Body of pancreas (tissue), 4 donors: ENCODE data around the gene CHRND. TPM values are rescaled to one million over a fixed set of nuclear protein-coding genes. Genes with fewer than 3 reads are reported as not detected.
"Not testable (repeated sequence)": the region's sequence is repeated elsewhere in the genome, so short reads cannot be mapped to it uniquely, and the experiment has no call there.

Experiments used
- ATAC-seq: fragments of 150-250 bp; one replicate; pipeline ENCODE4 v1.9.1; 2016
- DNase-seq, 4 donors: peaks; one replicate each; pipeline ENCODE4 v3.0.0-alpha.2; 2019
- H3K27ac ChIP-seq, 4 donors: fragments of 200-600 bp; sonication (generic); 1 replicate in 3 of 4; 2 replicates in 1 of 4; pipeline versions ENCODE4 v1.5.1 to v1.6.1; 2016 to 2019; ENCODE audit warnings: mild to moderate bottlenecking in 1 of 4, mixed read lengths in 1 of 4, moderate library complexity in 1 of 4
- H3K27me3 ChIP-seq, 2 donors: fragments of 200-600 bp; sonication (generic); one replicate each; pipeline ENCODE4 v1.6.0; 2016; ENCODE audit warnings: mild to moderate bottlenecking in 1 of 2
- H3K36me3 ChIP-seq, 2 donors: fragments of 200-600 bp; sonication (generic); replicated peaks in 1 of 2; 2 replicates each; pipeline ENCODE4 v1.5.1; 2016; ENCODE audit warnings: low read depth in 2 of 2; ENCODE audit not compliant: insufficient read depth in 1 of 2
- H3K4me1 ChIP-seq: fragments of 200-600 bp; sonication (generic); one replicate; pipeline ENCODE4 v1.6.0; 2016
- H3K4me3 ChIP-seq, 2 donors: fragments of 200-600 bp; sonication (generic); 1 replicate in 1 of 2; 2 replicates in 1 of 2; pipeline ENCODE4 v1.5.1; 2016 to 2019
- H3K9me3 ChIP-seq, 3 donors: fragments of 200-600 bp; sonication (generic); 1 replicate in 2 of 3; 2 replicates in 1 of 3; pipeline ENCODE4 v1.5.1; 2016
- POLR2A ChIP-seq, 3 donors: fragments of 450-650 bp; IDR thresholded peaks; one replicate each; pipeline ENCODE4 v1.6.1; 2016; ENCODE audit warnings: antibody characterized with exemption in 3 of 3, mild to moderate bottlenecking in 2 of 3
- WGBS, 2 donors: methylation state at CpG; one replicate each; pipeline ENCODE4 v1.1.5; 2017; 5-methylcytosine and 5-hydroxymethylcytosine counted together
- intact Hi-C: fragments of 100-400 bp; cut with DNase I; formaldehyde crosslinking; loops from one replicate; pipeline ENCODE4 v1.15.1; 2023
- total RNA-seq, 2 donors: library from RNA; depleted of rRNA; stranded (reverse); fragments of >200 nt; gene quantifications; one replicate each; pipeline ENCODE4 v1.1.0, GENCODE V29; 2016
- TF ChIP-seq, protein P1 (sequence below), 7 experiments: fragments of 450-650 bp in 4 of 7; fragments of 200-600 bp in 3 of 7; sonication (generic) in 3 of 7; IDR thresholded peaks; one replicate each; pipeline ENCODE4 v1.5.1; 2016 to 2019; ENCODE audit warnings: antibody characterized with exemption in 7 of 7

The CHRND gene
- total RNA-seq, 2 donors from 2014 or later: not detected

DNA sequence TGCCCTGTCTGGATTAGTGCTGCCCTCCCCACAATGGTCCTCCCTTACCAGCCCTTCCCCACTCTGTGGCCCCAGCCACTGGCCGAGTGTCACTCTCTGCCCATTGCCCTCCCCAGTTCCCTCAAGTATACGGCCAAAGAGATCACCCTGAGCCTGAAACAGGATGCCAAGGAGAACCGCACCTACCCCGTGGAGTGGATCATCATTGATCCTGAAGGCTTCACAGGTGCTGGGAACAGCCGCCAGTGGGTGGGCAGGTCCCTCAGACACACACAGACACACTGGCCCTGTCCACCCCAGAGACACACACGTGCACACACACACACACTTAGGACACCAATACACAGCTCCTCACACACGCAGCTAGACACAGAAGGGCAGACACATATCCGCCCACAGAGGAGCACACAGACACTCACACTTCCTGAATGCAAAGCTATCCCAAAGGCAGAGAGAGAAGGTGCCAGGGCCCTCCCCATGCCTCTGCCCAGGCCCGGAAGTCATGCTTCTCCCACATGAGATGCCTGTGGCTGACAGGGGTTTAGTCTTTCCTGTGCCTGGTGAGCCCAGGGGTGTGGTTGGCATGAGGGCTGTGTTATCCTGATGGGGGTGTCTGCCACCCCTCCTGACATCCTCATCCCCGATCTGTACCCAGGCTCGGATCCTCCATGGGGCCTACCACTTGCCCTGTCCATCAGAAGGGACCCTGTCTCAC, 2.9 kb downstream of the CHRND start:
- peaks cover 14% of the 10 kb centered on the region for H3K4me1 ChIP-seq
- WGBS, 2 donors: 56 to 59% methylated on average over 4 to 11 of the region's 11 CpGs
- H3K4me3 ChIP-seq: no peak overlapping the region
- no peak overlapping the region for H3K27ac ChIP-seq
- intact Hi-C loops: loop anchor here (10.0 kb wide), 1 partner anchor 624 kb away; no protein-coding TSS in a partner anchor
- TF ChIP-seq POLR2A (IDR thresholded peaks at IDR 0.05): no peak
- TF ChIP-seq, protein P1, sequence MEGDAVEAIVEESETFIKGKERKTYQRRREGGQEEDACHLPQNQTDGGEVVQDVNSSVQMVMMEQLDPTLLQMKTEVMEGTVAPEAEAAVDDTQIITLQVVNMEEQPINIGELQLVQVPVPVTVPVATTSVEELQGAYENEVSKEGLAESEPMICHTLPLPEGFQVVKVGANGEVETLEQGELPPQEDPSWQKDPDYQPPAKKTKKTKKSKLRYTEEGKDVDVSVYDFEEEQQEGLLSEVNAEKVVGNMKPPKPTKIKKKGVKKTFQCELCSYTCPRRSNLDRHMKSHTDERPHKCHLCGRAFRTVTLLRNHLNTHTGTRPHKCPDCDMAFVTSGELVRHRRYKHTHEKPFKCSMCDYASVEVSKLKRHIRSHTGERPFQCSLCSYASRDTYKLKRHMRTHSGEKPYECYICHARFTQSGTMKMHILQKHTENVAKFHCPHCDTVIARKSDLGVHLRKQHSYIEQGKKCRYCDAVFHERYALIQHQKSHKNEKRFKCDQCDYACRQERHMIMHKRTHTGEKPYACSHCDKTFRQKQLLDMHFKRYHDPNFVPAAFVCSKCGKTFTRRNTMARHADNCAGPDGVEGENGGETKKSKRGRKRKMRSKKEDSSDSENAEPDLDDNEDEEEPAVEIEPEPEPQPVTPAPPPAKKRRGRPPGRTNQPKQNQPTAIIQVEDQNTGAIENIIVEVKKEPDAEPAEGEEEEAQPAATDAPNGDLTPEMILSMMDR (IDR thresholded peaks at IDR 0.05): no peak
- H3K36me3 ChIP-seq: no peaks in the 10 kb centered on the region
- ATAC-seq (no peak), DNase-seq (no peak)
- H3K27me3 ChIP-seq: peaks cover 0 to 11% of the 10 kb centered on the region in 2 donors
- H3K9me3 ChIP-seq: no peaks in the 10 kb centered on the region

DNA sequence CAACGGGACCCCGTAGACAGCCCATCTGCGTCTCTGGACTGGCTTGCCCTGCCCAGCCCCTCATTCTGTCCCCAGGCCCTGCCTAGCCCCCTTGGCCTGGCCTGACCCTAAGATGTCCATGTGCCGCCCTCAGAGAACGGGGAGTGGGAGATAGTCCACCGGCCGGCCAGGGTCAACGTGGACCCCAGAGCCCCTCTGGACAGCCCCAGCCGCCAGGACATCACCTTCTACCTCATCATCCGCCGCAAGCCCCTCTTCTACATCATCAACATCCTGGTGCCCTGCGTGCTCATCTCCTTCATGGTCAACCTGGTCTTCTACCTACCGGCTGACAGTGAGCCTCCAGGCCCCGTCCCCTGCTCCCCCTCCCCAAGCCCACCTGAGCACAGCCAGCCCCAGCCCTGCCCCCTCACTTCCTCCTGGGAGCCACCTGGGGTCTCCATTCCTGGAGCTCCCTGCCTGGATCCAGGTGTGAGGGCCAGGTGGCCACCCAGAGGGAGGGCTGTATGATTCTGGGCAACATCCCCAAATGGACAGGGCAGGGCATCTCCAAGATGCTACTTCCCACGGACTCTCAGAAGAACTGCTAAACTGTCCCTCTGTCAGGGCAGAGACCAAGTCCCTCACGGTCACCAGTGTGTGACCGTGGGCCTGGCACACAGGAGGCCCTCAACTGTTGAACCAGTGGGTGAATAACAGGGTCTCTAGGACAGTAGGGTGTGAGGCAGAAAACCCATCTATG, 4.0 kb downstream of the CHRND start:
- WGBS, 2 donors: 77 to 80% methylated on average over 14 to 17 of the region's 17 CpGs
- DNase-seq (no peak), ATAC-seq (no peak)
- no peak for TF ChIP-seq POLR2A (IDR thresholded peaks at IDR 0.05)
- TF ChIP-seq, protein P1 (IDR thresholded peaks at IDR 0.05): no peak
- Histone ChIP-seq H3K27ac (no peak overlapping the region), H3K4me1 (peaks cover 7% of the 10 kb centered on the region), H3K9me3 (no peaks in the 10 kb centered on the region), H3K36me3 (no peaks in the 10 kb centered on the region), H3K4me3 (no peak overlapping the region), H3K27me3 (no peaks in the 10 kb centered on the region)
- intact Hi-C loops: loop anchor here (10.0 kb wide), 1 partner anchor 625 kb away; no protein-coding TSS in a partner anchor

DNA sequence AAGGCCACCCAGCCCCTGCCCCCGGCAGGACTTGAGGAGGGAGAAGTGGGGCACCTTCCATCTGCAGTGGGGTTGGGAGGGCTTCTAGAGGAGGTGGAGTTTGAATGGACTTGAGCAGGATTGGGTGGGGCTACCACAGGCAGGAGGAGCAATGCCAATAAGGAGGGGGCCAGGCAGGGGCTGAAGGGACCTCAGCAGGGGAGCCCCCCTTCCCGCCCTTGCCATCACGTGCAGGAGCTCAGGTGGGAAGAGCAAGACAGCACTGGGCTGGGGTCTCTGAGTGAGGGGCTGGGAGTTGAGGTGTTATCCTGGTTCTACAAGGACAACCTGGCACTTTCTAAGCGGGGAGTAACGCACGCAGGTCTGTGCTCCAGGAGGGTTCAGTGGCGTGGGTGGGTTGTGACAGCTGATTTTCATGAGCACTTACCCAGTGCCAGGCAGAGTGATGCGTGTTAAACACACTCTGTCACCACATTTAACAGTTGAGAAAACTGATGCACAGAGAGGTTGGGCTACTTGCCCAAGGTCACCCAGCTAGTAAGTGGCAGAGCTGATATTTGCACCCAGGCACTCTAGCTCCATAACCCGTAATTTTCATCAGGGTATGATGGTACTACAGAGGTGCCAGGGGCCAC, 4.8 kb downstream of the CHRND start:
- DNase-seq: no peak
- H3K9me3 ChIP-seq: no peaks in the 10 kb centered on the region
- intact Hi-C loops: no loop called here

DNA sequence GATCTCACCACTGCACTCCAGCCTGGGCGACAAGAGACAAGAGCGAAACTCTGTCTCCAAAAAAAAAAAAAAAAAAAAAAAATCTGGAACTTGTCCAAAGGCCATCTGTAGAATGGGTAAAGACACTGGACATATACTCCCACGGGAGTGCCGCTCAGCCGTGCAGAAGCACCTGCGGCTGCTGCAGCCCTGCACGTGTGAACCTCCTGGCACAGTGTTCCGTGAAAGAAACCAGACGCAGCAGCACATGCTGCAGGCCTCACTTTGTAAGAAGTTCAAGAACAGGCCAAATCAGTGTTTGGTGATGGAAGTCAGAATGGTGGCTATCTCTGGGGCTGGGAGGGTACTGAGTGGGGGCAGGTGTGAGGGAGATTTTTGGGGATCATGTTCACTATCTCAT, 6.5 kb downstream of the CHRND start:
- Histone ChIP-seq H3K4me1 (peaks cover 4% of the 10 kb centered on the region), H3K4me3 (no peak overlapping the region), H3K9me3 (no peaks in the 10 kb centered on the region), H3K27ac (no peak overlapping the region), H3K27me3 (no peaks in the 10 kb centered on the region), H3K36me3 (no peaks in the 10 kb centered on the region)
- intact Hi-C loops: no loop called here
- ATAC-seq (no peak), DNase-seq (no peak)
- TF ChIP-seq, protein P1 (IDR thresholded peaks at IDR 0.05): no peak
- no peak for TF ChIP-seq POLR2A (IDR thresholded peaks at IDR 0.05)
- 38 to 42% methylated on average over 9 of the region's 9 CpGs for WGBS, 2 donors

More for the DNA sequence above, 4.8 kb downstream of the CHRND start:
- WGBS, 2 donors: 57 to 58% methylated on average over 5 to 9 of the region's 9 CpGs
- H3K36me3 ChIP-seq: no peaks in the 10 kb centered on the region
- ATAC-seq: no peak
- no peaks in the 10 kb centered on the region for H3K27me3 ChIP-seq
- TF ChIP-seq, protein P1 (IDR thresholded peaks at IDR 0.05): no peak
- no peak for TF ChIP-seq POLR2A (IDR thresholded peaks at IDR 0.05)
- H3K27ac ChIP-seq: no peak overlapping the region
- H3K4me3 ChIP-seq: no peak overlapping the region
- no peaks in the 10 kb centered on the region for H3K4me1 ChIP-seq

DNA sequence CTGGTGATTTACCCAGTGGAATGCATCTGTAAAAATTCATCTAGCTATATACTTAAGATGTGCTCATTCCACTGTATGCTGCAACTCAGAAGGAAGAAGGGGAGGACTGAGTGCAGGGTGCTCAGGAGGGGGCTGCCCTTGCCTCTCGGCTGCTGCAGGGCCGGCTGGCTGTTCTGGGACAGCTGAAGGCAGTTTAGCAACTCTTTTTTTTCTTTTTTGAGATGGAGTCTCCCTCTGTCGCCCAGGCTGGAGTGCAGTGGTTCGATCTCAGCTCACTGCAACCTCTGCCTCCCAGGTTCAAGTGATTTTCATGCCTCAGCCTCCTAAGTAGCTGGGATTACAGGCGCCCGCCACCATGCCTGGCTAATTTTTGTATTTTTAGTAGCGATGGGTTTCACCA, 6.9 kb downstream of the CHRND start:
- H3K9me3 ChIP-seq, H3K27ac ChIP-seq, H3K4me3 ChIP-seq, ATAC-seq, H3K36me3 ChIP-seq, H3K27me3 ChIP-seq, intact Hi-C loops, H3K4me1 ChIP-seq, DNase-seq: not testable (repeated sequence)
- 80% methylated on average over 7 of the region's 7 CpGs for WGBS, 2 donors
